Keratinocyte (primary cell): ENCODE results near the gene ERFL. TPM values are rescaled to one million over a fixed set of nuclear protein-coding genes. Genes with fewer than 3 reads are reported as not detected.

Experiments
- DNase-seq: peaks from one replicate; pipeline ENCODE4 v3.0.0-alpha.2; 2011; ENCODE audit warnings: low read depth, missing footprints, low spot score
- FAIRE-seq: peaks from 2 replicates; lab custom pipeline; 2011; peaks lifted over from hg19 to GRCh38; lab: Jason Lieb, UNC
- H2AFZ ChIP-seq: 2 replicates; pipeline ENCODE4 v1.6.0; 2012; ENCODE audit warnings: low read length, control low read depth, inconsistent platforms; ENCODE audit not compliant: control insufficient read depth
- H3K27ac ChIP-seq: 2 replicates; pipeline ENCODE4 v1.5.1; 2011; ENCODE audit warnings: low read length; ENCODE audit not compliant: control insufficient read depth, insufficient read depth
- H3K27me3 ChIP-seq: 3 replicates; pipeline ENCODE4 v1.6.0; 2011; ENCODE audit warnings: low read length; ENCODE audit not compliant: control insufficient read depth, insufficient read depth; ENCODE audit errors: extremely low read depth
- H3K36me3 ChIP-seq, 2 experiments: 2 replicates in 1 of 2; 3 replicates in 1 of 2; pipeline ENCODE4 v1.5.1; 2011; ENCODE audit warnings: low read length in 2 of 2, mild to moderate bottlenecking in 1 of 2; ENCODE audit not compliant: control insufficient read depth in 2 of 2, insufficient read depth in 2 of 2; ENCODE audit errors: extremely low read depth in 1 of 2
- H3K4me1 ChIP-seq: 3 replicates; pipeline ENCODE4 v1.5.1; 2011; ENCODE audit warnings: low read length; ENCODE audit not compliant: control insufficient read depth, insufficient read depth; ENCODE audit errors: extremely low read depth
- H3K4me2 ChIP-seq: 3 replicates; pipeline ENCODE4 v1.6.0; 2011; ENCODE audit warnings: low read depth, low read length; ENCODE audit not compliant: control insufficient read depth, insufficient read depth; ENCODE audit errors: extremely low read depth
- H3K4me3 ChIP-seq, 3 experiments: fragments of 200-600 bp in 1 of 3; sonication (generic) in 1 of 3; 2 replicates in 2 of 3; 3 replicates in 1 of 3; pipeline ENCODE4 v1.5.1; 2011 to 2016; ENCODE audit warnings: low read length in 3 of 3, mild to moderate bottlenecking in 3 of 3, control low read depth in 2 of 3, inconsistent platforms in 1 of 3, low read depth in 1 of 3, mixed read lengths in 1 of 3, mixed run types in 1 of 3, moderate library complexity in 1 of 3; ENCODE audit not compliant: control insufficient read depth in 2 of 3, insufficient read depth in 2 of 3; ENCODE audit errors: extremely low read depth in 1 of 3
- H3K79me2 ChIP-seq: 2 replicates; pipeline ENCODE4 v1.6.0; 2012; ENCODE audit warnings: low read length; ENCODE audit not compliant: control insufficient read depth, insufficient read depth
- H3K9ac ChIP-seq: 3 replicates; pipeline ENCODE4 v1.6.0; 2011; ENCODE audit warnings: low read length; ENCODE audit not compliant: control insufficient read depth, insufficient read depth; ENCODE audit errors: extremely low read depth
- H3K9me1 ChIP-seq: 3 replicates; pipeline ENCODE4 v1.6.0; 2011; ENCODE audit warnings: low read length; ENCODE audit not compliant: control insufficient read depth, insufficient read depth; ENCODE audit errors: extremely low read depth
- H3K9me3 ChIP-seq: 2 replicates; pipeline ENCODE4 v1.5.1; 2012; ENCODE audit warnings: low read depth, low read length; ENCODE audit not compliant: control insufficient read depth
- H4K20me1 ChIP-seq: 3 replicates; pipeline ENCODE4 v1.6.0; 2011; ENCODE audit warnings: low read length; ENCODE audit not compliant: control insufficient read depth, insufficient read depth; ENCODE audit errors: extremely low read depth
- EZH2 ChIP-seq: IDR thresholded peaks from one replicate; pipeline ENCODE4 v1.6.1; 2012; ENCODE audit warnings: inconsistent platforms, mild to moderate bottlenecking, low read length, moderate library complexity
- dilution Hi-C: fragments of 300-500 bp; cut with MboI; formaldehyde crosslinking; loops from one replicate; pipeline ENCODE4 v1.7.0; 2020; ENCODE audit warnings: low sequenced_read_pairs; ENCODE audit not compliant: extremely low pct_ligation_motif_present
- polyA plus RNA-seq, 5 experiments: library from polyadenylated mRNA; depleted of rRNA in 3 of 5; stranded (reverse) in 3 of 5; stranded (forward) in 1 of 5; unstranded in 1 of 5; fragments of >200 nt; gene quantifications; 1 replicate in 1 of 5; 2 replicates in 3 of 5; 3 replicates in 1 of 5; pipeline versions ENCODE4 v1.2.1 to v1.2.3, GENCODE V29; 2011 to 2012; ENCODE audit warnings: missing spikeins in 2 of 5, low read depth in 1 of 5, low replicate concordance in 1 of 5
- TF ChIP-seq, protein P1 (sequence below), 3 experiments: IDR thresholded peaks in 1 of 3; conservative IDR thresholded peaks in 1 of 3; optimal IDR thresholded peaks in 1 of 3; 2 replicates in 2 of 3; 3 replicates in 1 of 3; pipeline versions ENCODE3 to v1.5.1; 2011; ENCODE audit warnings: low read length in 3 of 3, mild to moderate bottlenecking in 3 of 3, moderate library complexity in 2 of 3, control low read depth in 1 of 3, inconsistent platforms in 1 of 3; ENCODE audit not compliant: insufficient read depth in 2 of 3; ENCODE audit errors: extremely low read depth in 1 of 3

The ERFL gene
- polyA plus RNA-seq, 1 donor (not counting 4 experiments of a cell fraction or from before 2014, with no cell fraction given): not detected

DNA sequence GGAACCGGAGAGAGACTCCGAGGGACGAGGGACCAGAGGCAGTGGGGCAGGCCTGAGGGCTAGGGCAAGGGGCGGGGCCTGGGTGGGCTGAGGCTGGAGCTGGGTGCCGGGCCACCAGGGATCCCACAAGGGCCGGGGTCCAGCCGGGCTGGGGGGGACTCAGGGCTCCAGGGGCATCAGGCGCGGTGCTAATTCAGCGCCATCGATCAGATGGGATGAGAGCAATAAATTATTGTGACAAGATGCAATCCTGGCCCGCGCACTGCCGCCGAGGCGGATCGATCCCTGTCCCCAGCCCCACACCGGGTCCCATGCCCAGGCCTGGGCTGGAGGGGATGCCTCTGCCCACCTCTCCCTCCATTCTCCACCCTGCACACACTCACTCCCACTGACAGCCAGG is 5.7 kb downstream of the ERFL start:
- TF ChIP-seq, protein P1, sequence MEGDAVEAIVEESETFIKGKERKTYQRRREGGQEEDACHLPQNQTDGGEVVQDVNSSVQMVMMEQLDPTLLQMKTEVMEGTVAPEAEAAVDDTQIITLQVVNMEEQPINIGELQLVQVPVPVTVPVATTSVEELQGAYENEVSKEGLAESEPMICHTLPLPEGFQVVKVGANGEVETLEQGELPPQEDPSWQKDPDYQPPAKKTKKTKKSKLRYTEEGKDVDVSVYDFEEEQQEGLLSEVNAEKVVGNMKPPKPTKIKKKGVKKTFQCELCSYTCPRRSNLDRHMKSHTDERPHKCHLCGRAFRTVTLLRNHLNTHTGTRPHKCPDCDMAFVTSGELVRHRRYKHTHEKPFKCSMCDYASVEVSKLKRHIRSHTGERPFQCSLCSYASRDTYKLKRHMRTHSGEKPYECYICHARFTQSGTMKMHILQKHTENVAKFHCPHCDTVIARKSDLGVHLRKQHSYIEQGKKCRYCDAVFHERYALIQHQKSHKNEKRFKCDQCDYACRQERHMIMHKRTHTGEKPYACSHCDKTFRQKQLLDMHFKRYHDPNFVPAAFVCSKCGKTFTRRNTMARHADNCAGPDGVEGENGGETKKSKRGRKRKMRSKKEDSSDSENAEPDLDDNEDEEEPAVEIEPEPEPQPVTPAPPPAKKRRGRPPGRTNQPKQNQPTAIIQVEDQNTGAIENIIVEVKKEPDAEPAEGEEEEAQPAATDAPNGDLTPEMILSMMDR (optimal IDR thresholded peaks at IDR 0.05 in 1 of 3, IDR thresholded peaks at IDR 0.05 in 1 of 3, conservative IDR thresholded peaks at IDR 0.05 in 1 of 3; ENCODE audit: extremely low read depth in 1 of 3, insufficient read depth in 2 of 3, low read length in 3 of 3): no peak
- TF ChIP-seq EZH2: no peak
- dilution Hi-C loops: no loop called here
- H3K4me3 ChIP-seq: no peak overlapping the region
- H3K79me2 ChIP-seq: no peaks in the 10 kb centered on the region
- peaks cover 79% of the 10 kb centered on the region for H3K27me3 ChIP-seq
- H3K9me3 ChIP-seq: peaks cover 8% of the 10 kb centered on the region
- no peaks in the 10 kb centered on the region for H3K4me1 ChIP-seq
- FAIRE-seq (no peak), DNase-seq (no peak)
- H3K9ac ChIP-seq: no peak overlapping the region
- H2AFZ ChIP-seq: no peak overlapping the region
- no peak overlapping the region for H3K4me2 ChIP-seq
- H4K20me1 ChIP-seq: peaks cover 6% of the 10 kb centered on the region
- H3K36me3 ChIP-seq: no peaks in the 10 kb centered on the region
- no peak overlapping the region for H3K27ac ChIP-seq
- H3K9me1 ChIP-seq: no peaks in the 10 kb centered on the region

DNA sequence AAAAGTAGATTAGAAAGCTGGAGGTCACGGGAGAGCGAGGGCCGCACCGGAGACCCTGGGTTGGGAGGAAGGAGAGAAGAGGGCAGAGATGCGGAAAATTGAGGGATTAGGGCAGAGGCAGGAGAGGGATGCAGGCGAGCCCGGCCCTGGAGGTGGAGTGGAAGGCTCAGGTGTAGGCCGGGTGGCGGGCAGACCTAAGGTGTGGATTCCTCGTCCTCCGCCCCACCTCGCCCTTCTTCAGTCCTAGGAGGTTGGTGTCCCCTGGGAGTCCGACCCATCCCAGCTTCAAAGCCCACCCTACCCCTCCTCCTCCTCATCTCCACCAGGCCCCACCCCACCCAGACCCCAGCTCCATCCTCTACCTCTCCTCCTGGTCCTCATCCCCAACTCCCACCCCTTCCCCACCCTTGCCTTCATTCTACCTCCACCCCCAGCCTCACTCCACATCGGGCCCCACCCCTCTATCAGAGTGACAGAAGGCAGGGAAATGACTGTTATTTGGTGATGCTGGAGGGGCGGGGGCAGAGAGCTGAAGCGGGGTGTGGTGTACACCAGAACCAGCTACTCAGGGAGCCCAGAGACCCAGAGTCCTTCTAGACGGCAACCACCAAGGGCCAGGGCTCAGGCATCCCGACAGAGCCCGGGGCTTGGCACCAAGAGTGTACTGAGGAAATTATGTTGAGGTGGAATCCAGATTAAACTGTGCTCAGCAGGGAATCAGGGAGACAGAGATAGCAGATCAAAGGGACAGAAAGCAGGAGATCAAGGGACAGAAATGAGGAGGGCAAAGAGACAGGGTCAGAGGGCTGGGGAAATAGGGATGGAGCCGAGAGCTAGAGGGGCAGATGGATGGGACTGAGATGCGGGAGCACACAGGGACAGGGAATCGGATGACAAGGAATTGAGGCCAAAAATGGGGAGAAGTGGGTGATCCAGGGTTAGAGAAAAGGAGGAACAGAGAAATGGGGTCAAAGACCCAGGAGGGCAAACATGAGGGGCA is 6.4 kb downstream of the ERFL start:
- Histone ChIP-seq H4K20me1 (peaks cover 6% of the 10 kb centered on the region), H2AFZ (no peak overlapping the region), H3K27me3 (peaks cover 79% of the 10 kb centered on the region), H3K4me3 (no peak overlapping the region), H3K9me1 (no peaks in the 10 kb centered on the region), H3K79me2 (no peaks in the 10 kb centered on the region), H3K9me3 (peaks cover 8% of the 10 kb centered on the region), H3K4me1 (no peaks in the 10 kb centered on the region), H3K9ac (no peak overlapping the region), H3K4me2 (no peak overlapping the region), H3K36me3 (no peaks in the 10 kb centered on the region), H3K27ac (no peak overlapping the region)
- peak; percentile 7 for TF ChIP-seq EZH2
- TF ChIP-seq, protein P1 (optimal IDR thresholded peaks at IDR 0.05 in 1 of 3, IDR thresholded peaks at IDR 0.05 in 1 of 3, conservative IDR thresholded peaks at IDR 0.05 in 1 of 3; ENCODE audit: extremely low read depth in 1 of 3, insufficient read depth in 2 of 3, low read length in 3 of 3): no peak
- FAIRE-seq: no peak
- no peak for DNase-seq
- dilution Hi-C loops: no loop called here
